T-helper 1 cell (primary cell): Measurements from ENCODE around the gene CEBPZ.
"Not testable (repeated sequence)": the region's sequence is repeated elsewhere in the genome, so short reads cannot be mapped to it uniquely, and the experiment has no call there.

Experiments used
- DNase-seq, 5 donors: peaks; one replicate each; pipeline ENCODE4 v3.0.0-alpha.2; 2012 to 2020

Gene CEBPZ

GRCh38 chr2:37223131-37223530 is 8.3 kb downstream of the CEBPZ start:
- DNase-seq = no peak

DNA sequence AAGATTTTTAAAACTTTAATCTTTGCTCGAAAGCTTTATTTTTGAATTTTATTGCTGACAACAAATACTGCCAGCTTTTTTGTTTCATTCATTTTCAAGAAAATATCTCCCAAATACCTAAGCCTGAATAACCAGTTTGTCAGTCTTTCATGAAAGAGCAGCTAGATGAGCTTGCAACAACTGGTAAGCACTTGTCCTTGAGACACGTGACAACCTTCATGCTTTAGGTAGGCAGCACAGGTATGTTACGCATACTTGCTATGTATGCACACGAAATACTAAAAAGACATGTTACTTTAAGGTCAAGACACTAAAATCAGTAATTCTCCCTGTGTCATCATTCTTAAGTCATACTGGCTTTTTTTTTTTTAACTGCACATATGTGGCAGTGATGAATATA is 12.3 kb downstream of the CEBPZ start:
- no peak for DNase-seq

DNA sequence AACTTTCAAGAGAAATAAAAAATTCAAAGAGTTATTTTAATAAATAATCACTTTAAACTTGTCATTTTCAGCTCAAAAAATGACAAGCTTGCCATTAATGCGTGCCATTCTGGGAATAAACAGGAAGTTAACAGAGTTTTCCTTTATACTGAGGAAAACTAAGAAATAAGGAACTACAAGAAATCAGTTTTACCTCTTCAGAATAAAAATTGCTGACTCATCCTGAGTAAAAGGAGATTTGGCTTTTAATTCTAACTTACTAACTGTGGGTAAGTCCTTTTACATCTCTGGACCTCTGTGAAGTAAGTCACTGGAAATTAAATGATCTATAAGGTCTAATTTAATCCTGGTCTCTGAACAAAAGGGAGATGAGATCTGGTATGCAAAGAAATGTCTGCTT is 16.1 kb downstream of the CEBPZ start:
- no peak for DNase-seq

- no peak for DNase-seq
These were observed 19.5 kb downstream of the CEBPZ start for GRCh38 chr2:37211939-37212338.

DNA sequence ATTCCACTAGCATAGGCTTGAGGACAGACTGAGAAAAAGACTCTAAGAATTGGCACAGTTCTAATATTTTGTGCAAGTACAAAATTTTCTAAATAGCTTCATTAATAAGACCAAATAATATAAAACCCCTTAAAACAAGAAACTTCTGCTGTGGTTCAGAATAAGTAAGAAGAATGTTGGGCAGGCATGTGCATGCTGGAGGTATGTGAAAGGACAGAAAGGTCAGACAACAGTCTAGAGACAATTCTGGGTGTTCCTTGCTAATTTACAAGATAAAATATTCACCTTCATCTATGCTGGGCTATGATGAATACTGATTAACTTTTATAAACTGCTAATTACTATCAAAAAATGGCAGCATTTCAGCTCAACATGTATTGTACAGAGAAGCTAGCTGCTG is 20.2 kb downstream of the CEBPZ start:
- no peak for DNase-seq

GRCh38 chr2:37206760-37207159 is 24.6 kb downstream of the CEBPZ start:
- DNase-seq = not testable (repeated sequence)

DNA sequence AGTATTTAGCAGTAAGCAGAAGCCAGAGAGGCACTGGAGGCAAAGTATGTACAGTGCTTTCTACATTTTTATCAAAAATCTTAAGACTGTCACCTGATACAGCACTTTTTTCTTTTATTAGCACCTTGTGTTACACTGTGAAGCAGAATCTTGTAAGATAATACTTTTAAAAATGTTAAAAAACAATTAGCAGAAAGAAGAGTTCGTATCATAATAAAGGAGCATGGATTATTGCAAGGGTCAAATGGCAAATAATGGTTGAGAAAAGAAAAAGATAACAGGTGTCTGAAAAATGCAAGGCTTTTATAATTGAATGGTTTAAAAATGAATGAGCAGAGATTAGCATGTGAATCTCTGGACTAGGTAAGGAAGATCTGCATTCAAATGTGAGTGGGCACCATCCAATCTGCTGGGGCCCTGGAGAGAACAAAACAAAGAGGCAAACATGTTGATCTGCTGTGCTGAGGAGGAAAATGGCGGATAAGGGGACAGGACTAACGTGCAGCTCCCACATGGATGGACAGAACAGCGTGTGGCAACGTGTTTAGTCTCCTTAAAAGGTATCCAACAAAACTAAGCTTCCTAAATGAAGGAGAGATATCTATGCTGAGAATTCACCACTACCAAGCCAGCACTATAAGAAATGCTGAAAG is 25.6 kb downstream of the CEBPZ start:
- DNase-seq = no peak

GRCh38 chr2:37205071-37205661 is 26.2 kb downstream of the CEBPZ start:
- DNase-seq = not testable (repeated sequence)

GRCh38 chr2:37203708-37204107 is 27.7 kb downstream of the CEBPZ start:
- no peak for DNase-seq

DNA sequence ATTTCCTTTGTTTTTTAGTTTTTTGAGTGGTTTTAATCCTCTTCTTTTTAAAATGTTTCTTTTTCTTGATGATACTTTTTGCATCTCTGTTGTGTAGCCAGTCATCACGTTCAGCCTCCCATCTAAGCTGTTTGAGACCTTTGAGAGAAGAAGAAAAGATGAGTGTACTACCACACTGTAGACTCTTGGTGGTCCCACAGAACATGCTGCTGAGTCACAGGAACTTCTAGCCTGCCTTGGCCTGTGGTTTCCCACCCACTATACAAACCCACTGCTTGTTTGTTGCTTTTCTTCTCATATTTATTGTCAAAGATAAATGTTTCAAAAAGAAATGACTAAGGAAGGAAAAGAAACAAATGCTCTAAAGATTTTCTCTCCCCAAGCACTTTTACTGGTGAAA is 29.6 kb downstream of the CEBPZ start:
- DNase-seq = peak in 1 of 5 donors; percentile 6

- DNase-seq = no peak
These were observed 30.2 kb downstream of the CEBPZ start for GRCh38 chr2:37201208-37201607.

DNA sequence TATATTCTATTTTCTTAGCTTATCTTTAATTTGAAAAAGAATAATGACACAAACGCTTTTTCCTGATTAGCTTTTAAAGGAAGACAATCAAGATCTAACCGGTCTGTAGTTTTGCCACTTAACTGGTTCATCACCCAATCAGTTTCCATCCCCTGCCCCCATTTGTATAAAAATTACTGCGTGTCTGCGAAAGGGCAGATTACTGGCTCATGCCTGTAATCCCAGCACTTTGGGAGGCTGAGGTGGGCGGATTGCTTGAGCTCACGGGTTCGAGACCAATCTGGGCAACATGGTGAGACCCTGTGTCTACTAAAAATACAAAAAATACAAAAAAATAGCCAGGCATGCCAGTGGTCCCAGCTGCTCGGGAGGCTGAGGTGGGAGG is 32.7 kb downstream of the CEBPZ start:
- DNase-seq = no peak

- peak; percentile 81 to 92 (median 85) for DNase-seq
These were observed 34.8 kb downstream of the CEBPZ start, which contains the start of gene CEBPZOS for GRCh38 chr2:37196320-37197195. TSS of gene CEBPZOS (plus strand) at chr2:37196496. CDS start at chr2:37199705, 3,209 bp downstream.

DNA sequence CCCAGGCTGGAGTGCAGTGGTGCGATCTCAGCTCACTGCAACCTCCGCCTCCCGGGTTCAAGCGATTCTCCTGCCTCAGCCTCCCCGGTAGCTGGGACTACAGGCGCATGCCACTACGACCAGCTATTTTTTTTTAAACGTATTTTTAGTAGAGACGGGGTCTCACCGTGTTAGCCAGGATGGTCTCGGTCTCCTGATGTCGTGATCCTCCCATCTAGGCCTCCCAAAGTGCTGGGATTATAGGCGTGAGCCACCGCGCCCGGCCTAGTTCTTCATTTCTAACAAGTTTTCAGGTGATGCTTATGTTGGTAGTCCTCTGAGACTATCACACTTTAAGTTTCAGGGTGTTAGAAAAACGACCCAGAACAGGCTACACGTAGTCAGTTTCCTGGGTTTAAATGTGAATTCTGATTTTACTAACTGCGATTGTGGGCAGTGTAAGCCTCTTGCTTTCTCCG is 35.5 kb downstream of the CEBPZ start:
- DNase-seq = not testable (repeated sequence)

GRCh38 chr2:37192551-37192950 is 38.8 kb downstream of the CEBPZ start:
- DNase-seq = no peak

DNA sequence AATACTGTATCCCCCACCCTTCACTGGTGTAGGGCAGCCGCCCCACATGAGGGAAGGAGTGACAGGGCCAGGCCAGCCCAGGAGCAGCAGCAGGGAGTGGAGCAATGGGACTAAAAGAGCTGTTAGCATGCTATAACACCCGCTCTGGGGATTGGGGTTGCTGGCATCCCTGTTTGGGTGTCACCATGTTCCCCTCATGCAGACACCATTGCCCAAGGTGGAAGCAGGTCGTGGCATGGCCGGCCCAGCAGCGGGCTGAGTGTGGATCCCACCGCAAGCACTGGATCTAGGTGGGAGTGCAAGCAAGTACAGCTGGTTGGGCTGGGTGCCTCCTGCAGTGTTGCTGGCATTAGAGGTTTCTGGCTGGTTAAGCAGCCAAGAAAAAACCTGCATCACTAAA is 39.6 kb downstream of the CEBPZ start:
- DNase-seq = no peak

DNA sequence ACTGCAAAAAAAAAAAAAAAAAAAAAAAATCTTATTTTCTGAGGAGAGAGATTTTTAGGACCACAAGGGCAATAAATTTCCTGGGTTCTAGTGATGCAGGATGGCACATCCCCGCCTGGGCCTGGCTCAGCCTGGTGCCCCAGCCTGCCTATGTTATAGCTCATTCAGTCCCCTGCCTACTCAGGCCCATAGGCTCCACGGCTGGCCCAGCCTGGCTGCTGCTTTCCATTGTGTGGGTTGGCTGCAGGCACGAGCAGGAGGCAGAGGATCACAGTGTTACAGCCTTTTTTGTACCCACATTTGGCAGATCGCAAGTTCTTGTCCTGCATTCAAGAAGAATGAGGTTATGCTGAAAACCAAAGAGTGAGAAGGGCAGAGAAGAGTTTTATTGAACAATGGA is 40.1 kb downstream of the CEBPZ start:
- no peak for DNase-seq

DNA sequence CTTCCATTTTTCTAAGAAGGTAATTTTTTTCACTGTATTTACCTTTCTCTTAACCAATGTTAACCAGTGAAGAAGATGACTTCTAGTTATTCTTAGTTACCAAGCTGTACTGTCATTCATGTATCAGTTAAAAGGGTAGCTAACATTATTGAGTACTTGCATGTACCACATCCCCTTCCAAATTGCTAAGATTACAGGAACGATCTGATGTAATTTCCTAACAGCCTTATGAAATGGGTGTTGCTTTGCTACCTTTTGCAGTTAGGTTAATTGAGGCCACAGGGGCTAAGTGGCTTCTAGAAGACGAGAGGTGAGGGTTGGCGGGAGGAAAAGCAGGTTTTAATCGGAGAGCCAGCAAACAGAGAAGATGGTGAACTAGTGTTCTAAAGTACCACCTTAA is 41.1 kb downstream of the CEBPZ start:
- peak in 1 of 5 donors; percentile 55 for DNase-seq

GRCh38 chr2:37189452-37190153 is 41.8 kb downstream of the CEBPZ start:
- DNase-seq = peak in 1 of 5 donors; percentile 35

GRCh38 chr2:37188570-37188969 is 42.8 kb downstream of the CEBPZ start, which contains the start of gene SULT6B1:
TSS of gene SULT6B1 (minus strand) at chr2:37188670. CDS start at chr2:37188640, 30 bp downstream.
- DNase-seq = no peak

GRCh38 chr2:37181726-37182684 is 49.4 kb downstream of the CEBPZ start:
- DNase-seq = no peak

GRCh38 chr2:37180640-37181039 is 50.8 kb downstream of the CEBPZ start:
- DNase-seq = no peak
